Adrenal gland (tissue), 12 donors: Measurements from ENCODE around the gene TRAPPC10. TPM values are rescaled to one million over a fixed set of nuclear protein-coding genes. Genes with fewer than 3 reads are reported as not detected.

Experiments
- DNase-seq, 7 donors: peaks; one replicate each; pipeline ENCODE4 v3.0.0-alpha.2; 2019 to 2020
- H3K27ac ChIP-seq, 5 donors: fragments of 200-600 bp; sonication (generic) in 4 of 5; 1 replicate in 3 of 5; 2 replicates in 2 of 5; pipeline versions ENCODE4 v1.5.1 to v1.8.0; 2016 to 2020; ENCODE audit warnings: mild to moderate bottlenecking in 1 of 5
- H3K27me3 ChIP-seq: fragments of 200-600 bp; 2 replicates; pipeline ENCODE4 v1.8.0; 2021
- H3K36me3 ChIP-seq, 2 donors: fragments of 200-600 bp; replicated peaks in 1 of 2; 1 replicate in 1 of 2; 2 replicates in 1 of 2; pipeline versions ENCODE4 v1.5.1 to v1.8.0; 2018 to 2022
- H3K4me1 ChIP-seq, 2 donors: fragments of 200-600 bp; replicated peaks in 1 of 2; 1 replicate in 1 of 2; 2 replicates in 1 of 2; pipeline versions ENCODE4 v1.5.1 to v1.8.0; 2018 to 2021
- H3K4me3 ChIP-seq, 4 donors: fragments of 200-600 bp; sonication (generic) in 3 of 4; one replicate each; pipeline ENCODE4 v1.5.1; 2016 to 2018
- H3K9me3 ChIP-seq, 3 donors: fragments of 200-600 bp; sonication (generic) in 1 of 3; replicated peaks in 1 of 3; 1 replicate in 2 of 3; 2 replicates in 1 of 3; pipeline versions ENCODE4 v1.5.1 to v1.8.0; 2016 to 2021
- POLR2A ChIP-seq, 2 donors: fragments of 450-650 bp; IDR thresholded peaks; one replicate each; pipeline ENCODE4 v1.6.1; 2017; ENCODE audit warnings: antibody characterized with exemption in 2 of 2, mild to moderate bottlenecking in 2 of 2, moderate library complexity in 1 of 2
- WGBS, 4 donors: extraction: QIAGEN DNeasy Blood & Tissue Kit in 2 of 4; methylation state at CpG; one replicate each; pipeline versions ENCODE4 v1.1.5 to v1.1.7; 2013 to 2017; 5-methylcytosine and 5-hydroxymethylcytosine counted together
- intact Hi-C, 2 donors: fragments of 100-400 bp; cut with DNase I; formaldehyde crosslinking; loops; one replicate each; pipeline versions ENCODE4 v1.14.1 to v1.15.0; 2022 to 2023
- polyA plus RNA-seq, 3 donors: library from polyadenylated mRNA; stranded (reverse); fragments of 200-250 nt in 2 of 3; fragments of 350-450 nt in 1 of 3; fragmentation: Illumina TruSeq in 1 of 3; extraction: RNeasy Lipid Tissue Mini Kit (QIAGEN cat#74804) in 1 of 3; gene quantifications; one replicate each; pipeline ENCODE4 v1.2.3, GENCODE V29; 2013 to 2014
- total RNA-seq, 9 donors: library from RNA; depleted of rRNA in 4 of 9; stranded (reverse); fragments of >200 nt in 4 of 9; fragments of 120-200 nt in 1 of 9; fragmentation: NEBNext Ultra II Directional in 1 of 9; extraction: Animal tissue kit (Norgen Biotek cat#: 25700) in 1 of 9; gene quantifications; one replicate each; pipeline versions ENCODE4 v1.1.0 to v1.2.4, GENCODE V29; 2013 to 2023
- TF ChIP-seq, protein P1 (sequence below), 6 experiments: fragments of 450-650 bp in 4 of 6; fragments of 200-600 bp in 2 of 6; sonication (generic) in 1 of 6; IDR thresholded peaks; 1 replicate in 5 of 6; 2 replicates in 1 of 6; pipeline versions ENCODE4 v1.5.1 to v1.8.0; 2016 to 2021; ENCODE audit warnings: antibody characterized with exemption in 6 of 6, mild to moderate bottlenecking in 2 of 6, moderate library complexity in 1 of 6
- donor health status: healthy with polysubstance abuse.
- donor health status: Bipolar disorder and iron deficiency.
- donor health status: DM: yes; HTN: yes; CAD: no.
- donor health status: DM: no; HTN: no; CAD: no.
- donor health status: DM: no; HTN: no; CAD: no.
- donor health status: DM: yes; HTN: yes; CAD: no.

The TRAPPC10 gene
- total and polyA plus RNA-seq, 12 donors, result 5.2 to 34.3 (median 24.7) TPM

DNA sequence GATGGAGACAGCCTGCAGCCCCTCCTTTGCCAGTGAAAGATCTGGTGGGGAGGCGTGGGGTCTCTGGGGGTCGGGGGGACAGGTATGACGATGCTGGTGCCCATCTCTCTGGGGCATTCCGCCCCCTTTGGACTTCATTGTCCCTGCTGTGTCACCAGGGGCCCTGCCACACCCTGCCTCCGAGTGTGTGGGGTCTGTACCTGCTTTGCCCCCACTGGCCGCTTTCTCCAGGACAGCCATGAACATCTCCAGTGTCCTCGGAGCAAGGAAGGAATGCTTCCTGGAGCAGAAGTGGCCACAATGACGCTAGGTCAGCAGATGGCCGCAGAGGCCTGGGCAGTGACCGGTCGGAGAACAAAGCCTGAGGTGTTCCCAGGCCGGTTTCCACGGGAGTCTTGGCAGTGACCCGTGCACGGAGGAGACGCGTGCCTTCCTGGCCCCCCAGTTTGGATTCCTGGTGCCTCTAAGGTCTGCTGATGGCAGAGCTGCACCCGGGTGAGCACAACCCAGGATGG is 18.6 kb upstream of the TRAPPC10 start:
- H3K36me3 ChIP-seq, result no peaks in the 10 kb centered on the region
- no peak for TF ChIP-seq POLR2A (IDR thresholded peaks at IDR 0.05)
- no peak overlapping the region for H3K27ac ChIP-seq
- DNase-seq, result no peak
- H3K27me3 ChIP-seq, result no peaks in the 10 kb centered on the region
- no peaks in the 10 kb centered on the region for H3K4me1 ChIP-seq
- H3K4me3 ChIP-seq, result no peak overlapping the region
- no peaks in the 10 kb centered on the region for H3K9me3 ChIP-seq
- WGBS, 4 donors, result 78 to 82% (median 80%) methylated on average over 16 to 18 of the region's 18 CpGs
- intact Hi-C loops, result no loop called here

DNA sequence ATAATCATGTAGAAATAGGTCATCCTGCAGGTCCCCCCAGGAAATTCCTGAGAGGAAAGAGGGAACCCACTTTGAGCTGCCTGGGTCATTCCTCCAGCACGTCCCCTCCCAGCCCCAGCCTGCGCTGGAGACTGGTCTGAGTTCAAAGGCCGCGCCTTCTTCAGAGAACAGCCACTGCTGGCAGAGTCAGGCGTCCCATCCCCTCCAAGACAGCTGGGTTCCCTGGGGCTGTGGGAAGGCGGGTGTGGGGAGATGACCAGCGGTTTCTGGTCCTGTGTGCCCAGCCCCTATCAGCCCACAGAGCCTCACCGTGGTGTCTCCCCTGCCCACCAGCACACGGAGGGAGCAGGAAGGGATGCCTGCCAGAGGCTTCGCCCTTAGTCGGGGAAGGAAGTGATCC is 18.0 kb upstream of the TRAPPC10 start:
- intact Hi-C loops, result no loop called here
- Histone ChIP-seq H3K27ac (no peak overlapping the region), H3K27me3 (no peaks in the 10 kb centered on the region), H3K4me3 (no peak overlapping the region), H3K36me3 (no peaks in the 10 kb centered on the region), H3K9me3 (no peaks in the 10 kb centered on the region), H3K4me1 (no peaks in the 10 kb centered on the region)
- DNase-seq, result no peak
- 7 to 80% (median 69%) methylated on average over 2 to 11 of the region's 11 CpGs for WGBS, 4 donors
- TF ChIP-seq POLR2A (IDR thresholded peaks at IDR 0.05), result no peak
- TF ChIP-seq, protein P1, sequence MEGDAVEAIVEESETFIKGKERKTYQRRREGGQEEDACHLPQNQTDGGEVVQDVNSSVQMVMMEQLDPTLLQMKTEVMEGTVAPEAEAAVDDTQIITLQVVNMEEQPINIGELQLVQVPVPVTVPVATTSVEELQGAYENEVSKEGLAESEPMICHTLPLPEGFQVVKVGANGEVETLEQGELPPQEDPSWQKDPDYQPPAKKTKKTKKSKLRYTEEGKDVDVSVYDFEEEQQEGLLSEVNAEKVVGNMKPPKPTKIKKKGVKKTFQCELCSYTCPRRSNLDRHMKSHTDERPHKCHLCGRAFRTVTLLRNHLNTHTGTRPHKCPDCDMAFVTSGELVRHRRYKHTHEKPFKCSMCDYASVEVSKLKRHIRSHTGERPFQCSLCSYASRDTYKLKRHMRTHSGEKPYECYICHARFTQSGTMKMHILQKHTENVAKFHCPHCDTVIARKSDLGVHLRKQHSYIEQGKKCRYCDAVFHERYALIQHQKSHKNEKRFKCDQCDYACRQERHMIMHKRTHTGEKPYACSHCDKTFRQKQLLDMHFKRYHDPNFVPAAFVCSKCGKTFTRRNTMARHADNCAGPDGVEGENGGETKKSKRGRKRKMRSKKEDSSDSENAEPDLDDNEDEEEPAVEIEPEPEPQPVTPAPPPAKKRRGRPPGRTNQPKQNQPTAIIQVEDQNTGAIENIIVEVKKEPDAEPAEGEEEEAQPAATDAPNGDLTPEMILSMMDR (IDR thresholded peaks at IDR 0.05), result no peak

DNA sequence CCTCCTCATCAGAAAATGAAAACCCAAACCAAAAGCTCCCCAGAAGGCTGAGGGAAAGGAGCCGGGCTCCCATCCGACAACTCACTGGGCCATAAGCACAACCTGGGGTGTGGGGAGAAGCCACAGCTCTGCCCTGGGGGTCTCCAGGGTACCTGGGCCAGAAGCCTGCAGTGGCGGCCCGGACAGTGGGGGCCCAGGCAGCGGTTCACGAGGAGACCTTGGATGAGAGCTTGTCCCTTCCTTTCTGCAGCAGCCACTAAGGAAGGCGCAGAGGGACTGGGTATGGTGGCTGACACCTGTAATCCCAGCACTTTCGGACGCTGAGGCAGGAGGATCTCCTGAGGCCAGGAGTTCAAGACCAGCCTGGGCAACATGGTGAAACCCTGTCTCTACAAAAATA is 17.5 kb upstream of the TRAPPC10 start:
- H3K4me3 ChIP-seq, result no peak overlapping the region
- intact Hi-C loops, result no loop called here
- 86 to 93% (median 91%) methylated on average over 5 to 9 of the region's 9 CpGs for WGBS, 4 donors
- no peaks in the 10 kb centered on the region for H3K4me1 ChIP-seq
- DNase-seq, result no peak
- no peaks in the 10 kb centered on the region for H3K9me3 ChIP-seq
- TF ChIP-seq, protein P1 (IDR thresholded peaks at IDR 0.05), result no peak
- no peak for TF ChIP-seq POLR2A (IDR thresholded peaks at IDR 0.05)
- no peak overlapping the region for H3K27ac ChIP-seq
- no peaks in the 10 kb centered on the region for H3K27me3 ChIP-seq
- no peaks in the 10 kb centered on the region for H3K36me3 ChIP-seq

DNA sequence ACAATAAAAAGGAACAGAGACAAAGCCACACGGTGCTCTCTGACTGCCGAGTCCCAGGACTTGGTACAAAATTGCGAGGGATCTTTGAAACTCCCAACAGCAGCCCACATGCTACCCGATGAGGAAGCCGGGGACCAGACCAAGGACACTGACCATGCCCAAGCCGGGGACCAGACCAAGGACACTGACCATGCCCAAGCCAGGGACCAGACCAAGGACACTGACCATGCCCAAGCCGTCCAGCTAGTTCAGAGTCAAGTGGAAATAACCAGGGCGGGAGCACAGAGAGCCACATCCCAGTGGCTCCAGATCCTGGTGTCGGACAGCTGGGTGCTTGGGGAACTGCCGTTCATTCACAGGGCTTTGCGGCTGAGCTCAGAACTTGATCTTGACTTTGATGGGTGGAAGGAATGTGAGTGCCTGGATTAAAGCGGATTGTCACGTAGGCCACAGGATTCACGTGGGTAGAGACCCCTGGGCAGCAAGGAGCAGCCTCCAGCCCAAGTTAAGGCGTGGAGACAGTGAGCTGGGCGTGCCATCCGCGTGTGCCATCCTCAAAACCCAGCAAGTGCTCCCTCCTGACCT is 16.5 kb upstream of the TRAPPC10 start:
- Histone ChIP-seq H3K9me3 (no peaks in the 10 kb centered on the region), H3K36me3 (no peaks in the 10 kb centered on the region), H3K27me3 (no peaks in the 10 kb centered on the region), H3K4me3 (no peak overlapping the region), H3K4me1 (no peaks in the 10 kb centered on the region), H3K27ac (no peak overlapping the region)
- DNase-seq, result no peak
- intact Hi-C loops, result no loop called here
- 83 to 86% (median 84%) methylated on average over 17 to 18 of the region's 18 CpGs for WGBS, 4 donors
- TF ChIP-seq, protein P1 (IDR thresholded peaks at IDR 0.05), result no peak
- TF ChIP-seq POLR2A (IDR thresholded peaks at IDR 0.05), result no peak
